Gastroesophageal sphincter (tissue), 4 donors: Measurements from ENCODE around the gene CRKL. TPM values are rescaled to one million over a fixed set of nuclear protein-coding genes. Genes with fewer than 3 reads are reported as not detected.
"Not testable (repeated sequence)": the region's sequence is repeated elsewhere in the genome, so short reads cannot be mapped to it uniquely, and the experiment has no call there.

ENCODE experiments used
- ATAC-seq: fragments of 150-250 bp; one replicate; pipeline ENCODE4 v1.9.1; 2016; ENCODE audit warnings: mild to moderate bottlenecking, moderate library complexity
- H3K27ac ChIP-seq, 4 donors: fragments of 200-600 bp; sonication (generic) in 3 of 4; 1 replicate in 3 of 4; 2 replicates in 1 of 4; pipeline ENCODE4 v1.5.1; 2016 to 2019
- H3K27me3 ChIP-seq: fragments of 200-600 bp; sonication (generic); one replicate; pipeline ENCODE4 v1.5.1; 2019
- H3K36me3 ChIP-seq, 2 donors: fragments of 200-600 bp; sonication (generic); one replicate each; pipeline ENCODE4 v1.5.1; 2019; ENCODE audit warnings: control low read depth in 1 of 2
- H3K4me1 ChIP-seq, 3 donors: fragments of 200-600 bp; sonication (generic); 1 replicate in 2 of 3; 2 replicates in 1 of 3; pipeline ENCODE4 v1.5.1; 2016 to 2019; ENCODE audit warnings: control low read depth in 2 of 3
- H3K4me3 ChIP-seq, 2 donors: fragments of 200-600 bp; sonication (generic); one replicate each; pipeline ENCODE4 v1.5.1; 2019; ENCODE audit warnings: mild to moderate bottlenecking in 1 of 2, moderate library complexity in 1 of 2
- H3K9me3 ChIP-seq, 3 donors: fragments of 200-600 bp; sonication (generic); one replicate each; pipeline ENCODE4 v1.5.1; 2017 to 2019; ENCODE audit warnings: control low read depth in 2 of 3
- CTCF ChIP-seq, 4 experiments: fragments of 200-600 bp in 2 of 4; fragments of 450-650 bp in 2 of 4; sonication (generic) in 1 of 4; IDR thresholded peaks; one replicate each; pipeline ENCODE4 v1.5.1; 2017 to 2019; ENCODE audit warnings: antibody characterized with exemption in 4 of 4, mild to moderate bottlenecking in 2 of 4, moderate library complexity in 2 of 4
- EP300 ChIP-seq: sonication (generic); formaldehyde crosslinking; IDR thresholded peaks from one replicate; pipeline ENCODE4 v1.6.1; 2017; ENCODE audit warnings: antibody characterized with exemption, mild to moderate bottlenecking
- POLR2A ChIP-seq, 2 donors: fragments of 450-650 bp; IDR thresholded peaks; one replicate each; pipeline ENCODE4 v1.6.1; 2017; ENCODE audit warnings: antibody characterized with exemption in 2 of 2, mild to moderate bottlenecking in 2 of 2, moderate library complexity in 1 of 2
- POLR2AphosphoS5 ChIP-seq: sonication (generic); formaldehyde crosslinking; IDR thresholded peaks from one replicate; pipeline ENCODE4 v1.6.1; 2017; ENCODE audit warnings: antibody characterized with exemption
- WGBS, 2 donors: methylation state at CpG; one replicate each; pipeline ENCODE4 v1.1.5; 2018; ENCODE audit warnings: low coverage in 1 of 2; 5-methylcytosine and 5-hydroxymethylcytosine counted together
- total RNA-seq, 4 donors: library from RNA; depleted of rRNA; stranded (reverse); fragments of >200 nt; gene quantifications; one replicate each; pipeline ENCODE4 v1.1.0, GENCODE V29; 2016

CRKL gene
- total RNA-seq, 4 donors from 2014 or later: 42.5 to 55.8 (median 46.0) TPM

- no peak overlapping the region for H3K4me3 ChIP-seq
- 55 to 65% methylated on average over 5 to 6 of the region's 6 CpGs for WGBS, 2 donors
- peaks cover 0 to 10% (median 0%) of the 10 kb centered on the region in 3 donors for H3K4me1 ChIP-seq
- H3K27me3 ChIP-seq: no peaks in the 10 kb centered on the region
- no peak overlapping the region for H3K27ac ChIP-seq
- ATAC-seq: no peak
- H3K9me3 ChIP-seq: no peaks in the 10 kb centered on the region
- H3K36me3 ChIP-seq: peaks cover 0 to 54% of the 10 kb centered on the region in 2 donors
- TF ChIP-seq CTCF (IDR thresholded peaks at IDR 0.05): no peak
Measured at GRCh38 chr22:20889025-20889704, 28.0 kb upstream of the CRKL start.

GRCh38 chr22:20889904-20890540 is 27.2 kb upstream of the CRKL start:
- H3K4me3 ChIP-seq: no peak overlapping the region
- no peaks in the 10 kb centered on the region for H3K9me3 ChIP-seq
- TF ChIP-seq EP300 (no peak), CTCF (IDR thresholded peaks at IDR 0.05) (no peak), POLR2AphosphoS5 (no peak), POLR2A (IDR thresholded peaks at IDR 0.05) (no peak)
- ATAC-seq: no peak
- 57 to 100% methylated on average over 1 to 4 of the region's 13 CpGs for WGBS, 2 donors
- H3K4me1 ChIP-seq: peaks cover 0 to 10% (median 0%) of the 10 kb centered on the region in 3 donors
- H3K36me3 ChIP-seq: peaks cover 0 to 46% of the 10 kb centered on the region in 2 donors
- H3K27me3 ChIP-seq: no peaks in the 10 kb centered on the region
- no peak overlapping the region for H3K27ac ChIP-seq

GRCh38 chr22:20890975-20891374 is 26.2 kb upstream of the CRKL start:
- TF ChIP-seq CTCF (IDR thresholded peaks at IDR 0.05) (no peak), POLR2A (IDR thresholded peaks at IDR 0.05) (no peak), POLR2AphosphoS5 (no peak), EP300 (no peak)
- 84 to 93% methylated on average over 5 to 6 of the region's 6 CpGs for WGBS, 2 donors
- no peak overlapping the region for H3K27ac ChIP-seq
- H3K27me3 ChIP-seq: no peaks in the 10 kb centered on the region
- H3K4me3 ChIP-seq: no peak overlapping the region
- peaks cover 0 to under 1% (median 0%) of the 10 kb centered on the region in 3 donors for H3K4me1 ChIP-seq
- peaks cover 0 to 41% of the 10 kb centered on the region in 2 donors for H3K36me3 ChIP-seq
- H3K9me3 ChIP-seq: no peaks in the 10 kb centered on the region
- no peak for ATAC-seq

- not testable (repeated sequence) for H3K27me3 ChIP-seq, H3K4me1 ChIP-seq, H3K9me3 ChIP-seq, H3K27ac ChIP-seq, H3K4me3 ChIP-seq, ATAC-seq, H3K36me3 ChIP-seq
- 75 to 79% methylated on average over 4 of the region's 7 CpGs for WGBS, 2 donors
Measured at GRCh38 chr22:20897737-20898136, 19.5 kb upstream of the CRKL start.

GRCh38 chr22:20899827-20900423 is 17.3 kb upstream of the CRKL start:
- H3K27me3 ChIP-seq: no peaks in the 10 kb centered on the region
- WGBS, 2 donors: 77 to 78% methylated on average over 6 of the region's 7 CpGs

GRCh38 chr22:20901093-20902033 is 15.8 kb upstream of the CRKL start:
- not testable (repeated sequence) for H3K9me3 ChIP-seq, ATAC-seq, H3K36me3 ChIP-seq, H3K4me1 ChIP-seq, H3K4me3 ChIP-seq, H3K27ac ChIP-seq, H3K27me3 ChIP-seq
- WGBS, 2 donors: 83 to 100% methylated on average over 1 to 16 of the region's 18 CpGs

More at GRCh38 chr22:20899827-20900423, 17.3 kb upstream of the CRKL start:
- Histone ChIP-seq H3K27ac (no peak overlapping the region), H3K36me3 (no peaks in the 10 kb centered on the region), H3K4me3 (no peak overlapping the region), H3K4me1 (no peaks in the 10 kb centered on the region), H3K9me3 (no peaks in the 10 kb centered on the region)
- TF ChIP-seq EP300 (no peak), CTCF (IDR thresholded peaks at IDR 0.05) (no peak)
- ATAC-seq: no peak
